Fibroblast of pulmonary artery (primary cell): ENCODE data around the gene SLITRK2.

Experiments
- DNase-seq: peaks from one replicate; pipeline ENCODE4 v3.0.0-alpha.2; 2010; ENCODE audit warnings: low read depth
- H3K4me3 ChIP-seq: replicated peaks from 2 replicates; pipeline ENCODE4 v1.5.1; 2011; ENCODE audit warnings: low read depth, mild to moderate bottlenecking, control low read depth, low read length, moderate library complexity
- TF ChIP-seq, protein P1 (sequence below): IDR thresholded peaks from 2 replicates; pipeline ENCODE4 v1.5.1; 2011; ENCODE audit warnings: mild to moderate bottlenecking, control low read depth, low read length, inconsistent platforms; ENCODE audit errors: missing control alignments

Gene SLITRK2, protein sequence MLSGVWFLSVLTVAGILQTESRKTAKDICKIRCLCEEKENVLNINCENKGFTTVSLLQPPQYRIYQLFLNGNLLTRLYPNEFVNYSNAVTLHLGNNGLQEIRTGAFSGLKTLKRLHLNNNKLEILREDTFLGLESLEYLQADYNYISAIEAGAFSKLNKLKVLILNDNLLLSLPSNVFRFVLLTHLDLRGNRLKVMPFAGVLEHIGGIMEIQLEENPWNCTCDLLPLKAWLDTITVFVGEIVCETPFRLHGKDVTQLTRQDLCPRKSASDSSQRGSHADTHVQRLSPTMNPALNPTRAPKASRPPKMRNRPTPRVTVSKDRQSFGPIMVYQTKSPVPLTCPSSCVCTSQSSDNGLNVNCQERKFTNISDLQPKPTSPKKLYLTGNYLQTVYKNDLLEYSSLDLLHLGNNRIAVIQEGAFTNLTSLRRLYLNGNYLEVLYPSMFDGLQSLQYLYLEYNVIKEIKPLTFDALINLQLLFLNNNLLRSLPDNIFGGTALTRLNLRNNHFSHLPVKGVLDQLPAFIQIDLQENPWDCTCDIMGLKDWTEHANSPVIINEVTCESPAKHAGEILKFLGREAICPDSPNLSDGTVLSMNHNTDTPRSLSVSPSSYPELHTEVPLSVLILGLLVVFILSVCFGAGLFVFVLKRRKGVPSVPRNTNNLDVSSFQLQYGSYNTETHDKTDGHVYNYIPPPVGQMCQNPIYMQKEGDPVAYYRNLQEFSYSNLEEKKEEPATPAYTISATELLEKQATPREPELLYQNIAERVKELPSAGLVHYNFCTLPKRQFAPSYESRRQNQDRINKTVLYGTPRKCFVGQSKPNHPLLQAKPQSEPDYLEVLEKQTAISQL

DNA sequence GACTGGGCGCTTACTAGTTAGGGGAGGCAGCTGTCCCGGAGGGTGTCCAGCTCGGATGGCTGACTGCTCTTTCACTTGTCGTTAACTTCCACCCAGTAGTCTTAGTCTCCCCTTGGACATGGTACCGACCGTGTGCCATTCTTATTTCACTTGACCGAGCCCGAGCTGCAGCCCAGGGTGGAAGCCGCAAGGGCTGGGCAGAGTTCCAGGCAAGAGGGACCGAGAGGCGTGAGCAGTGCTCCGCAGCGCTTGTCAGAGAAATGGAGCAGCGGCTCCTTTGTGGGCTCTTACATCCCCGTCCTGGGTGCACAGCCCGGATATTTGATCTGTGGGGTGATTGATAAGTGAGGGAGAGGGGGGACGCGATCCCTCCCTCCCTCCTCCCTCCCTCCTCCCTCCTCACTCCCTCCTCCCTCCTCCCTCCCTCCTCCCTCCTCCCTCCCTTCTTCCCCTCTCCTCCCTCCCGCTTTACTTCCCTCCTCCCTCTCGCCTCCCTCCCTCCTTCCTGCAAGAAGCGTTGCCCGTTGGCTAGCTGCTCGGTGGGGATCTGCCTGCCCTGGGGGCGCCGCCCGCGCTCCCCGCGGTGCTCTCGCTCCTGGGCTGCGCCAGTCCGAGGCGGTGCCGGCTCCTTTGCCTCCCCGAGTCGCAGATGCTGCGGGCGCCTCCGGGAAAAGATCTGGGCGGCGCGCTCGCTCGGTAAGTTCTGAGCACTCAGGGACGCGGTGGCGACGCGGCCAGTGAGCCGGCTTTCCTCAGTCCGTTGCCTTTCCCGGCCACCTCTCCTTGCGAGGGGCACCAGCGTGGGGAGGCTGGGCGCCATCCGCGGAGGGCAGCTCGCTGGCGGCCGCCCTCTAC, at the start of gene SLITRK2:
Gene SLITRK2, plus strand, starts transcription at position 499 of the 855 bp plus-strand sequence. CDS start 4,597 bp downstream, outside the sequence.
- H3K4me3 ChIP-seq: no peak within 1 kb of the TSS
- TF ChIP-seq, protein P1, sequence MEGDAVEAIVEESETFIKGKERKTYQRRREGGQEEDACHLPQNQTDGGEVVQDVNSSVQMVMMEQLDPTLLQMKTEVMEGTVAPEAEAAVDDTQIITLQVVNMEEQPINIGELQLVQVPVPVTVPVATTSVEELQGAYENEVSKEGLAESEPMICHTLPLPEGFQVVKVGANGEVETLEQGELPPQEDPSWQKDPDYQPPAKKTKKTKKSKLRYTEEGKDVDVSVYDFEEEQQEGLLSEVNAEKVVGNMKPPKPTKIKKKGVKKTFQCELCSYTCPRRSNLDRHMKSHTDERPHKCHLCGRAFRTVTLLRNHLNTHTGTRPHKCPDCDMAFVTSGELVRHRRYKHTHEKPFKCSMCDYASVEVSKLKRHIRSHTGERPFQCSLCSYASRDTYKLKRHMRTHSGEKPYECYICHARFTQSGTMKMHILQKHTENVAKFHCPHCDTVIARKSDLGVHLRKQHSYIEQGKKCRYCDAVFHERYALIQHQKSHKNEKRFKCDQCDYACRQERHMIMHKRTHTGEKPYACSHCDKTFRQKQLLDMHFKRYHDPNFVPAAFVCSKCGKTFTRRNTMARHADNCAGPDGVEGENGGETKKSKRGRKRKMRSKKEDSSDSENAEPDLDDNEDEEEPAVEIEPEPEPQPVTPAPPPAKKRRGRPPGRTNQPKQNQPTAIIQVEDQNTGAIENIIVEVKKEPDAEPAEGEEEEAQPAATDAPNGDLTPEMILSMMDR: no peak

DNA sequence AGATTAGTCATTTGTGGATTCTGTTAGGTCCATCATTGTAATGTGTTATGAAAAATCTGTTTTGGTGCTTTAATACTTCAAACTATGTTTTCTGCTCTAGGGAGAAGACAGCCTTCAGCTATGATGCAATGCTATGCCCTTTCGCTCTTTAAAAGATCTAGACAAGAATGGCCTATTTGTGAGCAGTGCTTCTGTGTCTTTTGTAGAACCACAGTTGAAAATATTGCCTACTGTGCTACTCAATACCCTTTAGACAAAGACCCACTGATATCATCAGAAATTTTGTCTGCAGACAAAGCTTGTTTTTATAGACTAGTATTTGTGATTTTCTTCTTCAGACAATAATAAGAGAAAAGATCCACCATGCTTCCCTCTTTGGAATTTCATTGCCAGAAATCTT, 44.6 kb upstream of the SLITRK2 start:
- no peak for DNase-seq
- TF ChIP-seq, protein P1: no peak

More for the DNA sequence above, at the start of gene SLITRK2:
- DNase-seq: no peak

DNA sequence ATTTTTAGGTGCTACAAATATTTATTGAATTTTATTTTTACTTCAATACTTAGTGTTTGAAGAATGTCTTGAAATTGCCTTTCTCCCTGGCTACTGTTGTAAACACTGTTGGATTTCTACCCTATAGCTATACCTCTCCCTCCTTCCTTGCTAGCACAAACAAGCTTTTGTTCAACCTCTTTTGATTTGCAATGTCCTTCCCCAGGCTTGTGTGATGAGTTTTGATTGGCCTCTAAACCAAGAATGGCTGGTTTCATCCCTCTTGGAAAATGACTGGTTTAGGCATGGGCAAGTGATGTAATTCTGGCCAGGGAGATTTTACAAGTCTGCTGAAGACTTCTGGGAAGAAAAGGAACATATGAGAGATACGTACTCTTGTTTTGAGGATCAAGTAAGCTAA, 25.3 kb upstream of the SLITRK2 start:
- no peak for DNase-seq
- H3K4me3 ChIP-seq: no peak overlapping the region
- TF ChIP-seq, protein P1: no peak

More for the DNA sequence above, 44.6 kb upstream of the SLITRK2 start:
- H3K4me3 ChIP-seq: no peak overlapping the region

DNA sequence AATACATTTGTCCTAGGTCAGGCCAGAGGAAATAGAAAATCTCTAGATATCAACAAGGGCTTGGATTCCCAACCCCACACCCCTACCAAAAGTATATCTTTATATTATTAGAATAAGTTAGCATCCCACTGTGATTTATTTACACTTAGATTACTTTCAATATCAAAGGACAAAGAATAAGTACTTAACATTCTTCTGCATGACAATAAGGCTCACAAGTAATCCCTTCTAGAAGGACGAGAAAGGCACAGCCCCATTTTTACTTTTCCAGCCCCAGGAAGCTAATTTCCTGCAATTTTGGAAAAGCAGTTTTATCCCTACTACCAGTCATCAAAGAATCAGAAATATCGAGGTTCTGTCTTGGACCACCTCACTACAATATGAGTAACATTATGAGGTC, 14.1 kb upstream of the SLITRK2 start:
- DNase-seq: no peak
- TF ChIP-seq, protein P1: no peak
- H3K4me3 ChIP-seq: no peak overlapping the region

DNA sequence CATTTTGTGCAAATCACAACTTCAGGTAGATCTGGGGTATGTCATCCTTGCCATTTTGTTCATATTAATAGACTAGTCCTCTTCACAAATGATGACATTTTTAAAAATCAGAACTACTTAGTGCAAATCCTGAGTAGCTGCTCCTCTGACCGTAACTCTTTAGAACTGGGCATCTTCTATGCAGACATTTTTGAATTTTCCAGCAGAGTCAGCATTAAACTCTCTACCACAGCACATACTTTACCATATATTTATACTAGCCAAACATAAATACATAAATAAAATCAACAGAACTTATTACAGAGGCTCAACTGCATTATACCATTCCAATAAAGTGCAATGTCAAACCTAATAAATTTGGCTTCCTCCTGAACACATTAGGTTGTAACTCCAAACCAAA, 4.5 kb upstream of the SLITRK2 start:
- DNase-seq: no peak
- TF ChIP-seq, protein P1: no peak
- no peak overlapping the region for H3K4me3 ChIP-seq

DNA sequence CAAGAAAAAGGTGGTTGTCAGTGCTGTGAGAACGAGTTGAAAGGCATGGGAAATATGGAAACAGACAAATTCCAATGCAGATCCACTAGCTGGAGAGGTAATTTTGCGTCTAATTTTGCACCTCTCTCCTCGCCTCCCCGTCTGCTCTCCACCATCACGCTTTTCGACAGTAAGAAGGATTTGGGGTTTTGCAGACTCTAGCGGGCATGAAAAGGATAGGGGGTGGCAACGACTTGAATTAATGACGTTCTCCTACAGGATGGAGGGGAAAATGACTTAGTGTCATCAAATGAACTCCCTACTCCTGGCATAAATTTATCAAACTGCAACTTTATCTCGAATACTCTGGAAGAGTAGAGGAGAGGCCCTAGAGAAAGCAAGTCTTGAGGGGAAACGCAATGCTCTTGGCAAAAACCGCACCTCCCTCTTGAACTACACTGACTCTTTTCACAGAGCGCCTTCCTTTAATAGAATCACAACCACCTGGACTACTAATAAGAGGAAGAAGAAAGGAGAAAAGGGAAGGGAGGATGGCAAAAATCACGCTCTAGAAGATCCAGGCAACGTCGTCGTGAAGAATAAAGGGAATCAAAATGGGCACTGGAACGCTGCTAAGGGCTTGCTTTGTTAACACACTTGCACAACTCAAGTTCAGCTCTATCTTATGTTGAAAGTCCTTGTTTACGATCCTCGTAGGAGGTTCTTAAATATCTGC, 871 bp upstream of the SLITRK2 start:
- H3K4me3 ChIP-seq: no peak overlapping the region
- DNase-seq: no peak
- TF ChIP-seq, protein P1: no peak
